Natural killer cell (primary cell): ENCODE data around the gene CYP11A1. TPM values are rescaled to one million over a fixed set of nuclear protein-coding genes. Genes with fewer than 3 reads are reported as not detected.

ENCODE experiments used
- ATAC-seq, 3 donors: fragments of 150-1000 bp in 2 of 3; fragments of 200-7000 bp in 1 of 3; cut with Tn5 transposase; 1 replicate in 1 of 3; 2 replicates in 2 of 3; pipeline ENCODE4 v1.10.0; 2021; ENCODE audit warnings: mild to moderate bottlenecking in 2 of 3, moderate library complexity in 2 of 3
- DNase-seq, 2 donors: peaks; one replicate each; pipeline versions ENCODE4 v3.0.0 to v3.0.0-alpha.2; 2013 to 2021; ENCODE audit warnings: mixed read lengths in 1 of 2
- H3K27ac ChIP-seq: one replicate; pipeline ENCODE4 v1.5.1; 2013; ENCODE audit warnings: mild to moderate bottlenecking, low read length
- H3K27me3 ChIP-seq: one replicate; pipeline ENCODE4 v1.6.1; 2013; ENCODE audit warnings: low read length; ENCODE audit not compliant: control insufficient read depth, insufficient read depth
- H3K36me3 ChIP-seq: one replicate; pipeline ENCODE4 v1.6.1; 2013; ENCODE audit warnings: low read length; ENCODE audit not compliant: control insufficient read depth, insufficient read depth
- H3K4me1 ChIP-seq: one replicate; pipeline ENCODE4 v1.6.1; 2013; ENCODE audit warnings: low read length; ENCODE audit not compliant: control insufficient read depth, insufficient read depth
- H3K4me3 ChIP-seq: one replicate; pipeline ENCODE4 v1.5.1; 2013; ENCODE audit warnings: low read length
- H3K9me3 ChIP-seq: one replicate; pipeline ENCODE4 v1.6.1; 2013; ENCODE audit warnings: low read length; ENCODE audit not compliant: control insufficient read depth, insufficient read depth
- H3K27ac Mint-ChIP-seq, 2 donors: one replicate each; pipeline ENCODE4 v1.8.0; 2022; ENCODE audit warnings: mild to moderate bottlenecking in 2 of 2, mixed read lengths in 2 of 2, moderate library complexity in 1 of 2
- H3K27me3 Mint-ChIP-seq, 2 donors: one replicate each; pipeline ENCODE4 v1.8.0; 2022; ENCODE audit warnings: low read depth in 2 of 2, mixed read lengths in 2 of 2
- H3K36me3 Mint-ChIP-seq: one replicate; pipeline ENCODE4 v1.8.0; 2022; ENCODE audit warnings: mixed read lengths
- H3K4me1 Mint-ChIP-seq, 2 donors: one replicate each; pipeline ENCODE4 v1.8.0; 2022; ENCODE audit warnings: mixed read lengths in 2 of 2
- H3K4me3 Mint-ChIP-seq: one replicate; pipeline ENCODE4 v1.8.0; 2022; ENCODE audit warnings: mild to moderate bottlenecking, moderate library complexity, mixed read lengths
- H3K9me3 Mint-ChIP-seq, 2 donors: one replicate each; pipeline ENCODE4 v1.8.0; 2022; ENCODE audit warnings: mixed read lengths in 2 of 2
- WGBS: methylation state at CpG from one replicate; pipeline ENCODE4 v1.1.7; 2013; ENCODE audit warnings: missing lambda C conversion rate; ENCODE audit not compliant: insufficient coverage; 5-methylcytosine and 5-hydroxymethylcytosine counted together
- intact Hi-C: fragments of 100-400 bp; cut with micrococcal nuclease; formaldehyde crosslinking; loops from one replicate; pipeline ENCODE4 v1.14.2; 2022
- total RNA-seq, 4 donors: library from RNA; stranded (reverse); fragments of 120-200 nt in 1 of 4; gene quantifications; one replicate each; pipeline versions ENCODE4 v1.2.3 to v1.2.4, GENCODE V29; 2013 to 2022
- TF ChIP-seq, protein P1 (sequence below): fragments of 200-600 bp; IDR thresholded peaks from one replicate; pipeline ENCODE4 v1.8.0; 2022; ENCODE audit warnings: antibody characterized with exemption

The CYP11A1 gene
- total RNA-seq, 3 donors from 2014 or later (not counting 1 experiment from before 2014, with no cell fraction given), result 5.1 TPM; not detected in 2

DNA sequence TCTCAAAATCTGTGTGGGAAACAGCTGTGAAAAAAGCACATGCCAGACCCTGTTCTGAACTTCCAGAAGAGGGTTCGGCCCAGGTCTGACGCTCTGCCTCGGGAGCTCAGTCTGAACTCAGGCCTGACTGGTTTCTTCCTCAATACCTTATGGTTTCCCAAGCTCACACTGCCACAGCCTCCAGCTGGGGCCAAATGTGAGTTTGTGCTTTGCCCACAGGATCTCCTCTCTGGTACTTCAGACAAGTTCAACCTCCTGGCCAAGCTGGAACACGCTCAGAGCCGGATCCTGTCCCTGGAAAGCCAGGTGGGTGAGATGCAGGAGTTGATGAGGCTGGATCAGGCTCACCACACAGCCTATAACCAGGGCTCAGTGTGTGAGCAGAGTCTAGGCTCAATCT is 33.8 kb downstream of the CYP11A1 start:
- H3K27me3 ChIP-seq, result no peaks in the 10 kb centered on the region
- peaks cover under 1 to 8% of the 10 kb centered on the region in 2 donors for H3K4me1 Mint-ChIP-seq
- no peaks in the 10 kb centered on the region for H3K9me3 Mint-ChIP-seq
- H3K27me3 Mint-ChIP-seq, result no peaks in the 10 kb centered on the region
- no peaks in the 10 kb centered on the region for H3K9me3 ChIP-seq
- no peak overlapping the region for H3K27ac Mint-ChIP-seq
- H3K4me1 ChIP-seq, result peaks cover 2% of the 10 kb centered on the region
- intact Hi-C loops, result no loop called here
- DNase-seq (no peak), ATAC-seq (no peak)
- no peak overlapping the region for H3K4me3 Mint-ChIP-seq
- 83% methylated on average over 5 of the region's 5 CpGs for WGBS
- no peaks in the 10 kb centered on the region for H3K36me3 ChIP-seq
- H3K4me3 ChIP-seq, result no peak overlapping the region
- TF ChIP-seq, protein P1, sequence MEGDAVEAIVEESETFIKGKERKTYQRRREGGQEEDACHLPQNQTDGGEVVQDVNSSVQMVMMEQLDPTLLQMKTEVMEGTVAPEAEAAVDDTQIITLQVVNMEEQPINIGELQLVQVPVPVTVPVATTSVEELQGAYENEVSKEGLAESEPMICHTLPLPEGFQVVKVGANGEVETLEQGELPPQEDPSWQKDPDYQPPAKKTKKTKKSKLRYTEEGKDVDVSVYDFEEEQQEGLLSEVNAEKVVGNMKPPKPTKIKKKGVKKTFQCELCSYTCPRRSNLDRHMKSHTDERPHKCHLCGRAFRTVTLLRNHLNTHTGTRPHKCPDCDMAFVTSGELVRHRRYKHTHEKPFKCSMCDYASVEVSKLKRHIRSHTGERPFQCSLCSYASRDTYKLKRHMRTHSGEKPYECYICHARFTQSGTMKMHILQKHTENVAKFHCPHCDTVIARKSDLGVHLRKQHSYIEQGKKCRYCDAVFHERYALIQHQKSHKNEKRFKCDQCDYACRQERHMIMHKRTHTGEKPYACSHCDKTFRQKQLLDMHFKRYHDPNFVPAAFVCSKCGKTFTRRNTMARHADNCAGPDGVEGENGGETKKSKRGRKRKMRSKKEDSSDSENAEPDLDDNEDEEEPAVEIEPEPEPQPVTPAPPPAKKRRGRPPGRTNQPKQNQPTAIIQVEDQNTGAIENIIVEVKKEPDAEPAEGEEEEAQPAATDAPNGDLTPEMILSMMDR, result no peak
- no peak overlapping the region for H3K27ac ChIP-seq
- H3K36me3 Mint-ChIP-seq, result no peaks in the 10 kb centered on the region

DNA sequence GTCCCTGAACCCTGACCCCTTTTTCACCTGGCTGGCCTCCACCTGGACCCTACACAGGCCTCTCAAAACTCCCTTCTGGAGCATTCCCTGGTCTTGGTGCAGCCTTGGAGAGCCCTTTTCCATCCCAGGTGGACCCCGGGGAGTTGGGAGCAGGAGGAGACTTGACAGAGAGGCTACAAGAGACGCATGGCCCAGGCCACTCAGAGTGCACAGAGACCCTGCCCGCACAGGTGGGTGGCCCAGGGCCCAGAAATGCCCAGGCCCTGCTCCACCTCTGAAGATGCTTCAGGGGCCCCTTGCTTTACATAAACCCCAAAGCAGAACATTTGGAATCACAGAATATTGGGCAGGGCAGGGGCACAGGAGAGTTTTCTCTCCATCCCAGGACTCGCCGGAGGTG is 34.4 kb downstream of the CYP11A1 start:
- H3K36me3 ChIP-seq, result no peaks in the 10 kb centered on the region
- no peak for ATAC-seq
- H3K27ac ChIP-seq, result no peak overlapping the region
- H3K36me3 Mint-ChIP-seq, result no peaks in the 10 kb centered on the region
- no peaks in the 10 kb centered on the region for H3K9me3 ChIP-seq
- no peak overlapping the region for H3K4me3 Mint-ChIP-seq
- no peaks in the 10 kb centered on the region for H3K27me3 Mint-ChIP-seq
- H3K4me1 Mint-ChIP-seq, result peaks cover 6 to 14% of the 10 kb centered on the region in 2 donors
- H3K4me1 ChIP-seq, result peaks cover 8% of the 10 kb centered on the region
- intact Hi-C loops, result no loop called here
- H3K9me3 Mint-ChIP-seq, result no peaks in the 10 kb centered on the region
- no peak for DNase-seq
- no peak overlapping the region for H3K4me3 ChIP-seq
- WGBS, result 89% methylated on average over 5 of the region's 5 CpGs
- H3K27me3 ChIP-seq, result no peaks in the 10 kb centered on the region
- H3K27ac Mint-ChIP-seq, result no peak overlapping the region
- TF ChIP-seq, protein P1, result no peak

DNA sequence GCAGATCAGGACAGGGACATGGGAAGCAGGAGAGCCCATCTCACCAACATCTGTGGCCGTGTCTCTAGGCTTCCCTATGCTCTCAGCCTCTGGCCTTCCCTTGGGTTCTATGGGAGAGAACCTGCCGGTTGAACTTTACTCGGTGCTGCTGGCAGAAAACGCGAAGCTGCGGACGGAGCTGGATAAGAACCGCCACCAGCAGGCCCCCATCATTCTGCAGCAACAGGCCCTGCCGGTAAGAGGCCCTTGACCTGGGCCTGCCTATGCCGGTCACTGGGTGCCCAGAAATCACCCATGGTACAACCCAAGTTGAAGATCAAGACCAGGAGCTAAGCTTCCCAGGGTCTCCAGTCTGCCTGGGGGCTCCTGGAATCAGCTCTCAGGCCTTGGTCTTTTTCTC is 34.8 kb downstream of the CYP11A1 start:
- TF ChIP-seq, protein P1, result no peak
- Histone ChIP-seq H3K27me3 (no peaks in the 10 kb centered on the region), H3K9me3 (no peaks in the 10 kb centered on the region), H3K4me1 (peaks cover 13% of the 10 kb centered on the region), H3K36me3 (no peaks in the 10 kb centered on the region), H3K4me3 (no peak overlapping the region), H3K27ac (no peak overlapping the region)
- Mint-ChIP-seq H3K4me3 (no peak overlapping the region), H3K27ac (no peak overlapping the region), H3K9me3 (no peaks in the 10 kb centered on the region), H3K36me3 (no peaks in the 10 kb centered on the region), H3K27me3 (no peaks in the 10 kb centered on the region), H3K4me1 (peaks cover 11 to 18% of the 10 kb centered on the region in 2 donors)
- intact Hi-C loops, result no loop called here
- no peak for ATAC-seq
- DNase-seq, result no peak
- WGBS, result 90% methylated on average over 10 of the region's 10 CpGs

DNA sequence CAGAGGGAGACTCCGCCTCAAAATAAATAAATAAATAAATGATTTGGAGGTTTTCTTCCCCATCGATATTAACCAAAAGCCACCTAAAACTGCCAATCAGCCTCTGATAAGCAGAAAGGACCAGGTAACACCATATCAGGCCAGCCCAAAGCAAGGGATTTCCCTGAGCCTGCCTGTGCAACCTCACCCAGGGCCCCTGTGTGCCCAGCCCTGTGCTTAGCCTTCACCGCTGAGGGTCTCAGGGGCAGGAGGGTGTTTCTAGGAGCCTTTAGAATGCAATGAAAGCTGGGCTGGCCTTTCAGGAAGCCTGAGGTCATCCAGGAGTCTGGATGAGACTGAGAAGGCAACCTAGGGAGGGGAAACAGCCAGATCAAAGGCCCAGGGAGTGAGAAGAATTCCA is 35.4 kb downstream of the CYP11A1 start:
- intact Hi-C loops, result no loop called here
- H3K27ac ChIP-seq, result no peak overlapping the region
- TF ChIP-seq, protein P1, result no peak
- ATAC-seq (no peak), DNase-seq (no peak)
- H3K36me3 ChIP-seq, result no peaks in the 10 kb centered on the region
- Mint-ChIP-seq H3K36me3 (no peaks in the 10 kb centered on the region), H3K9me3 (no peaks in the 10 kb centered on the region), H3K27me3 (no peaks in the 10 kb centered on the region), H3K4me1 (peaks cover 11 to 18% of the 10 kb centered on the region in 2 donors), H3K27ac (no peak overlapping the region), H3K4me3 (no peak overlapping the region)
- H3K27me3 ChIP-seq, result no peaks in the 10 kb centered on the region
- 92% methylated on average over 2 of the region's 3 CpGs for WGBS
- H3K9me3 ChIP-seq, result no peaks in the 10 kb centered on the region
- no peak overlapping the region for H3K4me3 ChIP-seq
- H3K4me1 ChIP-seq, result peaks cover 19% of the 10 kb centered on the region
